NCI-H2196 (cell line): ENCODE measurements around the gene MLPH.
A peak's percentile ranks its signal among the peaks of the same experiment; 100 is the strongest.

Experiments
- DNase-seq: peaks from one replicate; lab custom pipeline; 2025; ENCODE audit not compliant: unreplicated experiment; lab: John Stamatoyannopoulos, UW

The MLPH gene

GRCh38 chr2:237565974-237566373 lies 78.9 kb downstream of the MLPH start:
- DNase-seq = no peak

GRCh38 chr2:237566401-237567235 lies 79.6 kb downstream of the MLPH start, which contains the start of gene PRLH:
TSS of gene PRLH (plus strand) at chr2:237566574. CDS start at chr2:237566574, 0 bp downstream.
- no peak for DNase-seq

GRCh38 chr2:237567276-237568029 lies 80.4 kb downstream of the MLPH start:
- no peak for DNase-seq

- DNase-seq = no peak
Observed at GRCh38 chr2:237568121-237568660, 81.1 kb downstream of the MLPH start.

- DNase-seq = no peak
Observed at GRCh38 chr2:237569041-237569440, 82.0 kb downstream of the MLPH start.

GRCh38 chr2:237569896-237570295 lies 82.8 kb downstream of the MLPH start:
- DNase-seq = no peak

- no peak for DNase-seq
Observed at GRCh38 chr2:237570776-237571335, 83.8 kb downstream of the MLPH start.

GRCh38 chr2:237571551-237571950 lies 84.5 kb downstream of the MLPH start:
- DNase-seq = no peak

- DNase-seq = peak; percentile 94
Observed at GRCh38 chr2:237572021-237572741, 85.1 kb downstream of the MLPH start.

- DNase-seq = no peak
Observed at GRCh38 chr2:237572742-237573101, 85.7 kb downstream of the MLPH start.

GRCh38 chr2:237573721-237574415 lies 86.8 kb downstream of the MLPH start:
- no peak for DNase-seq

- no peak for DNase-seq
Observed at GRCh38 chr2:237574467-237574866, 87.4 kb downstream of the MLPH start.

- DNase-seq = no peak
Observed at GRCh38 chr2:237574894-237575868, 88.1 kb downstream of the MLPH start.

GRCh38 chr2:237575869-237576862 lies 89.1 kb downstream of the MLPH start:
- DNase-seq = no peak

GRCh38 chr2:237576974-237577373 lies 89.9 kb downstream of the MLPH start:
- DNase-seq = no peak

GRCh38 chr2:237577458-237577857 lies 90.4 kb downstream of the MLPH start:
- DNase-seq = no peak

GRCh38 chr2:237577956-237578870 lies 91.2 kb downstream of the MLPH start:
- no peak for DNase-seq
